Endothelial cell of umbilical vein (primary cell): ENCODE results near the gene FAM120AOS. TPM values are rescaled to one million over a fixed set of nuclear protein-coding genes. Genes with fewer than 3 reads are reported as not detected.

Experiments used
- BruUV-seq: library from RNA; stranded (reverse); fragments of 400-500 nt; replicated peaks from 2 replicates; lab custom pipeline; 2021; lab: Mats Ljungman, UMichigan
- CTCF ChIA-PET: fragments of 300-600, 350-600 bp; sonication (Branson Sonifier 250); formaldehyde crosslinking; loops from one replicate; lab custom pipeline; 2021; ENCODE audit warnings: antibody characterized with exemption, inconsistent platforms; lab: Charles Lee
- POLR2A ChIA-PET: fragments of 300-600, 350-600 bp; sonication (Branson Sonifier 250); formaldehyde crosslinking; loops from one replicate; lab custom pipeline; 2021; ENCODE audit warnings: antibody characterized with exemption, inconsistent platforms; lab: Charles Lee
- DNase-seq: peaks from one replicate; pipeline ENCODE4 v3.0.0-alpha.2; 2011; ENCODE audit warnings: low read depth, low spot score
- FAIRE-seq: peaks from 2 replicates; lab custom pipeline; 2011; peaks lifted over from hg19 to GRCh38; lab: Jason Lieb, UNC
- H2AFZ ChIP-seq: 2 replicates; pipeline ENCODE4 v1.6.0; 2012; ENCODE audit warnings: low read depth, low read length, control low read depth, inconsistent platforms
- H3K27ac ChIP-seq: 2 replicates; pipeline ENCODE4 v1.5.1; 2011; ENCODE audit warnings: low read depth, mild to moderate bottlenecking, control low read depth, low read length, moderate library complexity; ENCODE audit not compliant: insufficient read depth
- H3K27me3 ChIP-seq, 2 experiments: 2 replicates each; pipeline versions ENCODE4 v1.6.0 to v1.6.1; 2011; ENCODE audit warnings: low read length in 2 of 2, mixed read lengths in 1 of 2; ENCODE audit not compliant: control insufficient read depth in 2 of 2, insufficient read depth in 2 of 2
- H3K36me3 ChIP-seq, 2 experiments: 2 replicates in 1 of 2; 3 replicates in 1 of 2; pipeline ENCODE4 v1.5.1; 2011; ENCODE audit warnings: low read length in 2 of 2, mild to moderate bottlenecking in 1 of 2, moderate library complexity in 1 of 2; ENCODE audit not compliant: control insufficient read depth in 2 of 2, insufficient read depth in 2 of 2; ENCODE audit errors: extremely low read depth in 1 of 2
- H3K4me1 ChIP-seq: 3 replicates; pipeline ENCODE4 v1.5.1; 2011; ENCODE audit warnings: mild to moderate bottlenecking, low read length; ENCODE audit not compliant: control insufficient read depth, insufficient read depth; ENCODE audit errors: extremely low read depth
- H3K4me2 ChIP-seq: 2 replicates; pipeline ENCODE4 v1.6.1; 2011; ENCODE audit warnings: low read length, control low read depth, mixed read lengths; ENCODE audit not compliant: insufficient read depth
- H3K4me3 ChIP-seq, 3 experiments: fragments of 200-600 bp in 1 of 3; sonication (generic), shearing (Covaris generic) in 1 of 3; replicated peaks in 1 of 3; 2 replicates each; pipeline ENCODE4 v1.5.1; 2011 to 2016; ENCODE audit warnings: control low read depth in 3 of 3, low read length in 3 of 3, mild to moderate bottlenecking in 2 of 3, inconsistent platforms in 1 of 3, low read depth in 1 of 3, moderate library complexity in 1 of 3; ENCODE audit not compliant: insufficient read depth in 1 of 3
- H3K79me2 ChIP-seq: 2 replicates; pipeline ENCODE4 v1.6.0; 2012; ENCODE audit warnings: low read length, inconsistent platforms; ENCODE audit not compliant: control insufficient read depth, insufficient read depth
- H3K9ac ChIP-seq: replicated peaks from 2 replicates; pipeline ENCODE3; 2011; ENCODE audit warnings: low read length, control low read depth; ENCODE audit not compliant: insufficient read depth; ENCODE audit errors: extremely low read depth
- H3K9me1 ChIP-seq: replicated peaks from 3 replicates; pipeline ENCODE4 v1.6.0; 2011; ENCODE audit warnings: mild to moderate bottlenecking, low read length; ENCODE audit not compliant: control insufficient read depth, insufficient read depth; ENCODE audit errors: extremely low read depth
- H3K9me3 ChIP-seq: replicated peaks from 2 replicates; pipeline ENCODE4 v1.5.1; 2012; ENCODE audit warnings: low read length, inconsistent platforms; ENCODE audit not compliant: control insufficient read depth, insufficient read depth
- H4K20me1 ChIP-seq: replicated peaks from 2 replicates; pipeline ENCODE3; 2011; ENCODE audit warnings: mild to moderate bottlenecking, low read length; ENCODE audit not compliant: control insufficient read depth, insufficient read depth; ENCODE audit errors: extremely low read depth
- EZH2 ChIP-seq: IDR thresholded peaks from 2 replicates; pipeline ENCODE4 v1.6.1; 2012; ENCODE audit warnings: borderline replicate concordance, low read depth, mild to moderate bottlenecking, moderate library complexity, low read length, inconsistent platforms; ENCODE audit not compliant: severe bottlenecking
- FOS ChIP-seq: IDR thresholded peaks from 2 replicates; pipeline ENCODE4 v1.6.1; 2011; ENCODE audit warnings: mild to moderate bottlenecking, low read length, moderate library complexity, borderline replicate concordance; ENCODE audit not compliant: insufficient read depth
- GATA2 ChIP-seq: IDR thresholded peaks from 2 replicates; pipeline ENCODE4 v1.7.0; 2011; ENCODE audit warnings: low read depth, mild to moderate bottlenecking, moderate library complexity, mixed read lengths, low read length; ENCODE audit not compliant: insufficient read length, insufficient read depth
- JUN ChIP-seq: IDR thresholded peaks from 2 replicates; pipeline ENCODE4 v1.6.1; 2011; ENCODE audit warnings: borderline replicate concordance, low read depth; ENCODE audit not compliant: insufficient read length, insufficient read depth
- MAX ChIP-seq: IDR thresholded peaks from 2 replicates; pipeline ENCODE4 v1.6.1; 2011; ENCODE audit not compliant: insufficient read depth, insufficient read length
- MYC ChIP-seq: IDR thresholded peaks from one replicate; pipeline ENCODE4 v1.6.1; 2011; ENCODE audit warnings: mild to moderate bottlenecking, low read depth, low read length
- POLR2A ChIP-seq: IDR thresholded peaks from 2 replicates; pipeline ENCODE4 v1.6.1; 2012; ENCODE audit warnings: low read depth, mild to moderate bottlenecking, control low read depth, low read length
- POLR2AphosphoS5 ChIP-seq: IDR thresholded peaks from 2 replicates; pipeline ENCODE4 v1.6.1; 2012; ENCODE audit warnings: low read depth, mild to moderate bottlenecking, control low read depth, low read length, moderate library complexity; ENCODE audit not compliant: insufficient read depth
- dilution Hi-C: fragments of 300-500 bp; cut with MboI; formaldehyde crosslinking; loops from one replicate; pipeline ENCODE4 v1.15.0; 2019; ENCODE audit warnings: low sequenced_read_pairs; ENCODE audit not compliant: extremely low pct_ligation_motif_present
- intact Hi-C: fragments of 100-400 bp; cut with micrococcal nuclease; formaldehyde crosslinking; loops from one replicate; pipeline ENCODE4 v1.10.0; 2022
- polyA plus RNA-seq, 4 experiments: library from polyadenylated mRNA; depleted of rRNA in 3 of 4; stranded (reverse) in 3 of 4; unstranded in 1 of 4; fragments of >200 nt; gene quantifications; 2 replicates each; pipeline versions ENCODE4 v1.2.1 to v1.2.3, GENCODE V29; 2011 to 2012; ENCODE audit warnings: missing spikeins in 1 of 4
- total RNA-seq: library from RNA; stranded (reverse); gene quantifications from 2 replicates; pipeline ENCODE4 v1.2.3, GENCODE V29; 2021
- TF ChIP-seq, protein P1 (sequence below), 2 donors: IDR thresholded peaks; 1 replicate in 1 of 2; 2 replicates in 1 of 2; pipeline ENCODE4 v1.5.1; 2011; ENCODE audit warnings: low read length in 2 of 2, mild to moderate bottlenecking in 2 of 2, moderate library complexity in 2 of 2, control low read depth in 1 of 2, inconsistent platforms in 1 of 2, low read depth in 1 of 2; ENCODE audit not compliant: insufficient read depth in 1 of 2; ENCODE audit errors: extremely low read depth in 1 of 2

Gene FAM120AOS
- total and polyA plus RNA-seq, 2 donors (not counting 3 experiments of a cell fraction or from before 2014, with no cell fraction given), result 25.9 to 32.4 TPM

DNA sequence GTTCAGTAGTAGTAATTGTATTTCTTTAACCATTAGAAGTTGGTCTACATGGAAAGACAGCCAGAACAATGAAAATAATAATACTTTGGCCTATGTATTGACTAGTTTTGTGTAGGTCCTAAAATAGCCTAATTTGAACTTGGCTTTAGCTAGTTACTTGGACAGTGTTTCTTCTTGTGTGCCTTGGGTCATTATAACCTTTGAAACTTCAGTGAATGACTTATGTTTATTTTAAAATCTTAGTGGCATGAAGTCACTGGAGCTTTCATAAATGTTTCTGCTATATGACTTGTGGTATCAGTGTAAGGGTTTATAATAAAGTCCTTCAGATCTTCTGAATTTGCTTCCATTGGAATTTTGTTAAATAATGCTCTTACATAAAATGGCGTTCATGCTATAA lies 2.6 kb upstream of the FAM120AOS start:
- Histone ChIP-seq H3K79me2 (peaks cover 94% of the 10 kb centered on the region), H3K4me1 (peaks cover 5% of the 10 kb centered on the region), H3K9me1 (no peaks in the 10 kb centered on the region), H3K36me3 (no peaks in the 10 kb centered on the region), H3K9me3 (no peaks in the 10 kb centered on the region), H3K9ac (no peak overlapping the region), H3K4me2 (no peak overlapping the region), H3K27me3 (no peaks in the 10 kb centered on the region), H2AFZ (no peak overlapping the region), H4K20me1 (peaks cover 11% of the 10 kb centered on the region), H3K4me3 (no peak overlapping the region), H3K27ac (no peak overlapping the region)
- dilution Hi-C loops, result no loop called here
- intact Hi-C loops, result no loop called here
- DNase-seq (no peak), FAIRE-seq (no peak)
- BruUV-seq, result no TSS peak
- ChIA-PET POLR2A (no interaction called here), CTCF (interaction anchor here (0.7 to 2.2 kb wide), 3 partner anchors 9 to 110 kb away, joined by 3 to 8 read pairs (median 6); no protein-coding TSS in a partner anchor)
- TF ChIP-seq MYC, result no peak
- TF ChIP-seq, protein P1, sequence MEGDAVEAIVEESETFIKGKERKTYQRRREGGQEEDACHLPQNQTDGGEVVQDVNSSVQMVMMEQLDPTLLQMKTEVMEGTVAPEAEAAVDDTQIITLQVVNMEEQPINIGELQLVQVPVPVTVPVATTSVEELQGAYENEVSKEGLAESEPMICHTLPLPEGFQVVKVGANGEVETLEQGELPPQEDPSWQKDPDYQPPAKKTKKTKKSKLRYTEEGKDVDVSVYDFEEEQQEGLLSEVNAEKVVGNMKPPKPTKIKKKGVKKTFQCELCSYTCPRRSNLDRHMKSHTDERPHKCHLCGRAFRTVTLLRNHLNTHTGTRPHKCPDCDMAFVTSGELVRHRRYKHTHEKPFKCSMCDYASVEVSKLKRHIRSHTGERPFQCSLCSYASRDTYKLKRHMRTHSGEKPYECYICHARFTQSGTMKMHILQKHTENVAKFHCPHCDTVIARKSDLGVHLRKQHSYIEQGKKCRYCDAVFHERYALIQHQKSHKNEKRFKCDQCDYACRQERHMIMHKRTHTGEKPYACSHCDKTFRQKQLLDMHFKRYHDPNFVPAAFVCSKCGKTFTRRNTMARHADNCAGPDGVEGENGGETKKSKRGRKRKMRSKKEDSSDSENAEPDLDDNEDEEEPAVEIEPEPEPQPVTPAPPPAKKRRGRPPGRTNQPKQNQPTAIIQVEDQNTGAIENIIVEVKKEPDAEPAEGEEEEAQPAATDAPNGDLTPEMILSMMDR (IDR thresholded peaks at IDR 0.05; ENCODE audit: extremely low read depth in 1 of 2, insufficient read depth in 1 of 2, low read depth in 1 of 2, low read length in 2 of 2), result no peak
- no peak for TF ChIP-seq GATA2
- TF ChIP-seq MAX, result no peak
- no peak for TF ChIP-seq POLR2A
- TF ChIP-seq JUN, result no peak
- TF ChIP-seq FOS, result no peak
- no peak for TF ChIP-seq POLR2AphosphoS5
- no peak for TF ChIP-seq EZH2
